H9 (cell line): ENCODE results near the gene TMEM38A. TPM values are rescaled to one million over a fixed set of nuclear protein-coding genes. Genes with fewer than 3 reads are reported as not detected.

Experiments used
- DNase-seq: peaks from one replicate; pipeline ENCODE4 v3.0.0-alpha.2; 2017
- H2AFZ ChIP-seq: one replicate; pipeline ENCODE4 v1.6.1; 2013; ENCODE audit warnings: mild to moderate bottlenecking, low read length, control low read depth, moderate library complexity
- H2AK5ac ChIP-seq: 2 replicates; pipeline ENCODE4 v1.6.1; 2013; ENCODE audit warnings: low read length, control low read depth, mixed read lengths; ENCODE audit not compliant: insufficient read length
- H2BK120ac ChIP-seq: one replicate; pipeline ENCODE4 v1.6.1; 2013; ENCODE audit warnings: low read depth, mild to moderate bottlenecking, low read length, control low read depth, inconsistent platforms; ENCODE audit not compliant: poor library complexity, severe bottlenecking
- H2BK12ac ChIP-seq: 2 replicates; pipeline ENCODE4 v1.6.1; 2013; ENCODE audit warnings: low read length, control low read depth, mixed read lengths, low read depth; ENCODE audit not compliant: insufficient read length
- H2BK15ac ChIP-seq: 2 replicates; pipeline ENCODE4 v1.6.1; 2013; ENCODE audit warnings: low read depth, low read length, control low read depth
- H2BK20ac ChIP-seq: one replicate; pipeline ENCODE4 v1.6.1; 2013; ENCODE audit warnings: low read depth, mild to moderate bottlenecking, low read length, control low read depth, inconsistent platforms; ENCODE audit not compliant: poor library complexity, severe bottlenecking
- H2BK5ac ChIP-seq: 2 replicates; pipeline ENCODE4 v1.6.1; 2013; ENCODE audit warnings: low read length, control low read depth, mixed read lengths; ENCODE audit not compliant: insufficient read length
- H3K14ac ChIP-seq: 2 replicates; pipeline ENCODE4 v1.6.1; 2013; ENCODE audit warnings: low read length, control low read depth; ENCODE audit not compliant: insufficient read depth
- H3K18ac ChIP-seq: 2 replicates; pipeline ENCODE4 v1.6.1; 2013; ENCODE audit warnings: low read depth, mild to moderate bottlenecking, mixed read lengths, low read length, control low read depth; ENCODE audit not compliant: insufficient read length
- H3K23ac ChIP-seq: 2 replicates; pipeline ENCODE4 v1.6.1; 2013; ENCODE audit warnings: low read length, control low read depth, mixed read lengths, low read depth; ENCODE audit not compliant: insufficient read length
- H3K23me2 ChIP-seq: 2 replicates; pipeline ENCODE4 v1.6.1; 2013; ENCODE audit warnings: low read depth, mild to moderate bottlenecking, mixed read lengths, low read length, control low read depth; ENCODE audit not compliant: insufficient read length, poor library complexity, severe bottlenecking
- H3K27ac ChIP-seq: 2 replicates; pipeline ENCODE4 v1.5.1; 2013; ENCODE audit warnings: low read length, control low read depth, mixed read lengths, low read depth; ENCODE audit not compliant: insufficient read length
- H3K27me3 ChIP-seq: 2 replicates; pipeline ENCODE4 v1.6.1; 2013; ENCODE audit warnings: low read length, control low read depth, inconsistent platforms; ENCODE audit not compliant: insufficient read depth
- H3K4ac ChIP-seq: 2 replicates; pipeline ENCODE4 v1.6.1; 2013; ENCODE audit warnings: low read depth, mild to moderate bottlenecking, control low read depth, inconsistent platforms, low read length, moderate library complexity
- H3K4me1 ChIP-seq: 2 replicates; pipeline ENCODE4 v1.6.1; 2013; ENCODE audit warnings: low read length, control low read depth, inconsistent platforms; ENCODE audit not compliant: insufficient read depth
- H3K4me2 ChIP-seq: 2 replicates; pipeline ENCODE4 v1.6.1; 2013; ENCODE audit warnings: low read length, control low read depth, mixed read lengths; ENCODE audit not compliant: insufficient read length, insufficient read depth
- H3K56ac ChIP-seq: 2 replicates; pipeline ENCODE4 v1.6.1; 2013; ENCODE audit warnings: low read depth, mild to moderate bottlenecking, mixed read lengths, low read length, control low read depth; ENCODE audit not compliant: insufficient read length
- H3K79me1 ChIP-seq: 2 replicates; pipeline ENCODE4 v1.6.1; 2013; ENCODE audit warnings: low read depth, mild to moderate bottlenecking, moderate library complexity, low read length, control low read depth, inconsistent platforms; ENCODE audit not compliant: insufficient read depth, poor library complexity, severe bottlenecking
- H3K79me2 ChIP-seq: 2 replicates; pipeline ENCODE4 v1.6.1; 2013; ENCODE audit warnings: low read length, control low read depth, inconsistent platforms; ENCODE audit not compliant: insufficient read depth
- H3K9ac ChIP-seq: 2 replicates; pipeline ENCODE4 v1.6.1; 2013; ENCODE audit warnings: low read length, control low read depth, mixed read lengths; ENCODE audit not compliant: insufficient read length; ENCODE audit errors: extremely low read depth
- H3K9me3 ChIP-seq: one replicate; pipeline ENCODE4 v1.6.1; 2013; ENCODE audit warnings: low read depth, low read length, inconsistent platforms; ENCODE audit not compliant: control insufficient read depth
- H3T11ph ChIP-seq: one replicate; pipeline ENCODE4 v1.6.1; 2013; ENCODE audit warnings: mild to moderate bottlenecking, low read length, control low read depth, inconsistent platforms
- H4K20me1 ChIP-seq: one replicate; pipeline ENCODE4 v1.6.1; 2013; ENCODE audit not compliant: control insufficient read depth, insufficient read length, insufficient read depth
- H4K5ac ChIP-seq: 2 replicates; pipeline ENCODE4 v1.6.1; 2013; ENCODE audit warnings: low read depth, mild to moderate bottlenecking, mixed read lengths, low read length, control low read depth; ENCODE audit not compliant: insufficient read length
- H4K8ac ChIP-seq: replicated peaks from 2 replicates; pipeline ENCODE4 v1.6.1; 2013; ENCODE audit warnings: low read length, control low read depth, mixed read lengths, low read depth; ENCODE audit not compliant: insufficient read length
- H4K91ac ChIP-seq: 2 replicates; pipeline ENCODE4 v1.6.1; 2013; ENCODE audit warnings: low read depth, mild to moderate bottlenecking, moderate library complexity, mixed read lengths, low read length, control low read depth; ENCODE audit not compliant: insufficient read length
- H3K27ac Mint-ChIP-seq, 3 experiments: 2 replicates in 2 of 3; 3 replicates in 1 of 3; pipeline ENCODE4 v1.8.0; 2020 to 2021; ENCODE audit warnings: mixed read lengths in 3 of 3, mild to moderate bottlenecking in 1 of 3, moderate library complexity in 1 of 3
- H3K27me3 Mint-ChIP-seq: 2 replicates; pipeline ENCODE4 v1.8.0; 2021; ENCODE audit warnings: low read depth, mild to moderate bottlenecking, moderate library complexity, mixed read lengths
- H3K36me3 Mint-ChIP-seq, 3 experiments: 2 replicates in 2 of 3; 3 replicates in 1 of 3; pipeline ENCODE4 v1.8.0; 2020 to 2021; ENCODE audit warnings: low read depth in 3 of 3, mixed read lengths in 3 of 3; ENCODE audit not compliant: insufficient read depth in 1 of 3
- H3K4me1 Mint-ChIP-seq, 2 experiments: 2 replicates each; pipeline ENCODE4 v1.8.0; 2020; ENCODE audit warnings: mixed read lengths in 2 of 2
- H3K4me3 Mint-ChIP-seq, 2 experiments: 2 replicates in 1 of 2; 3 replicates in 1 of 2; pipeline ENCODE4 v1.8.0; 2020 to 2021; ENCODE audit warnings: mild to moderate bottlenecking in 2 of 2, mixed read lengths in 2 of 2, moderate library complexity in 1 of 2
- H3K9me3 Mint-ChIP-seq, 2 experiments: 2 replicates in 1 of 2; 3 replicates in 1 of 2; pipeline ENCODE4 v1.8.0; 2020; ENCODE audit warnings: mild to moderate bottlenecking in 2 of 2, mixed read lengths in 2 of 2, moderate library complexity in 1 of 2
- WGBS: extraction: QIAGEN DNeasy Blood & Tissue Kit; methylation state at CpG from one replicate; pipeline ENCODE4 v1.1.7; 2013; ENCODE audit warnings: missing lambda C conversion rate, low lambda C conversion rate, mixed read lengths; ENCODE audit not compliant: insufficient read length; ENCODE audit errors: extremely low coverage; 5-methylcytosine and 5-hydroxymethylcytosine counted together
- total RNA-seq: library from RNA; stranded (reverse); gene quantifications from 2 replicates; pipeline ENCODE4 v1.2.1, GENCODE V29; 2021
- TF ChIP-seq, protein P1 (sequence below): fragments of 200-600 bp; sonication (generic); conservative IDR thresholded peaks from 3 replicates; pipeline ENCODE4 v1.8.0; 2021; ENCODE audit warnings: antibody characterized with exemption, mild to moderate bottlenecking

Gene TMEM38A
- total RNA-seq, 1 experiment from 2014 or later = 7.4 TPM

GRCh38 chr19:16652854-16653253, 8.1 kb upstream of the TMEM38A start:
- no peak overlapping the region for H4K91ac ChIP-seq
- H4K8ac ChIP-seq = no peak overlapping the region
- DNase-seq = no peak
- Mint-ChIP-seq H3K4me1 (no peaks in the 10 kb centered on the region), H3K27ac (no peak overlapping the region), H3K4me3 (no peak overlapping the region), H3K36me3 (peaks cover 52 to 84% (median 83%) of the 10 kb centered on the region in 3 experiments), H3K9me3 (no peaks in the 10 kb centered on the region; a peak in 1 of 5 replicates), H3K27me3 (no peaks in the 10 kb centered on the region)
- H3K79me2 ChIP-seq = 0 out of 2 replicates have a peak, but pooled peaks cover 1% of the 10 kb centered on the region
- H3K4me2 ChIP-seq = no peak overlapping the region
- H4K20me1 ChIP-seq = no peaks in the 10 kb centered on the region
- no peak overlapping the region for H2BK15ac ChIP-seq
- no peak overlapping the region for H2BK12ac ChIP-seq
- no peak overlapping the region for H3K27ac ChIP-seq
- no peak overlapping the region for H3K56ac ChIP-seq
- H3K23me2 ChIP-seq = no peaks in the 10 kb centered on the region
- H4K5ac ChIP-seq = no peak overlapping the region
- H2AK5ac ChIP-seq = no peak overlapping the region
- H3K14ac ChIP-seq = no peak overlapping the region
- H3T11ph ChIP-seq = no peak overlapping the region
- no peaks in the 10 kb centered on the region for H3K4me1 ChIP-seq
- TF ChIP-seq, protein P1, sequence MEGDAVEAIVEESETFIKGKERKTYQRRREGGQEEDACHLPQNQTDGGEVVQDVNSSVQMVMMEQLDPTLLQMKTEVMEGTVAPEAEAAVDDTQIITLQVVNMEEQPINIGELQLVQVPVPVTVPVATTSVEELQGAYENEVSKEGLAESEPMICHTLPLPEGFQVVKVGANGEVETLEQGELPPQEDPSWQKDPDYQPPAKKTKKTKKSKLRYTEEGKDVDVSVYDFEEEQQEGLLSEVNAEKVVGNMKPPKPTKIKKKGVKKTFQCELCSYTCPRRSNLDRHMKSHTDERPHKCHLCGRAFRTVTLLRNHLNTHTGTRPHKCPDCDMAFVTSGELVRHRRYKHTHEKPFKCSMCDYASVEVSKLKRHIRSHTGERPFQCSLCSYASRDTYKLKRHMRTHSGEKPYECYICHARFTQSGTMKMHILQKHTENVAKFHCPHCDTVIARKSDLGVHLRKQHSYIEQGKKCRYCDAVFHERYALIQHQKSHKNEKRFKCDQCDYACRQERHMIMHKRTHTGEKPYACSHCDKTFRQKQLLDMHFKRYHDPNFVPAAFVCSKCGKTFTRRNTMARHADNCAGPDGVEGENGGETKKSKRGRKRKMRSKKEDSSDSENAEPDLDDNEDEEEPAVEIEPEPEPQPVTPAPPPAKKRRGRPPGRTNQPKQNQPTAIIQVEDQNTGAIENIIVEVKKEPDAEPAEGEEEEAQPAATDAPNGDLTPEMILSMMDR = no peak
- no peak overlapping the region for H2BK120ac ChIP-seq
- no CpG with 5 or more reads among the region's 7 CpGs for WGBS
- H3K9me3 ChIP-seq = no peaks in the 10 kb centered on the region
- H2BK5ac ChIP-seq = no peak overlapping the region
- H3K79me1 ChIP-seq = peaks cover under 1% of the 10 kb centered on the region
- H2BK20ac ChIP-seq = no peak overlapping the region
- H2AFZ ChIP-seq = no peak overlapping the region
- H3K18ac ChIP-seq = no peak overlapping the region
- no peak overlapping the region for H3K23ac ChIP-seq
- H3K4ac ChIP-seq = no peak overlapping the region
- H3K27me3 ChIP-seq = no peaks in the 10 kb centered on the region
- H3K9ac ChIP-seq = no peak overlapping the region
